ENCODE measurements around the gene YWHAG. TPM values are rescaled to one million over a fixed set of nuclear protein-coding genes. Genes with fewer than 3 reads are reported as not detected.
A peak's percentile ranks its signal among the peaks of the same experiment; 100 is the strongest.

Gene YWHAG
- total and polyA plus RNA-seq, 9 of the 15 experiments (the other 6 are each of a cell fraction or from before 2014, with no cell fraction given): 30.4 to 246 (median 94.5) TPM

- Histone ChIP-seq H3K27ac (ENCODE audit: extremely low read depth, low read depth, low read length) (no peak overlapping the region), H3K79me2 (ENCODE audit: control insufficient read depth, insufficient read depth, low read length) (no peaks in the 10 kb centered on the region), H3K9me3 (replicated peaks; ENCODE audit: control insufficient read depth, insufficient read depth, low read depth, low read length) (no peaks in the 10 kb centered on the region), H3K9me1 (ENCODE audit: control insufficient read depth, insufficient read depth, low read length) (no peaks in the 10 kb centered on the region), H2AFZ (ENCODE audit: low read depth, low read length) (no peak overlapping the region), H3K4me3 (no peak overlapping the region), H3K36me3 (ENCODE audit: control insufficient read depth, insufficient read depth, low read length) (no peaks in the 10 kb centered on the region), H3K27me3 (ENCODE audit: control insufficient read depth in 2 of 2, insufficient read depth in 2 of 2, low read length in 2 of 2) (peaks cover 41 to 60% of the 10 kb centered on the region in 2 experiments; a peak in 4 of 5 replicates), H3K9ac (ENCODE audit: insufficient read depth in 1 of 2, low read depth in 2 of 2, low read length in 2 of 2) (no peak overlapping the region), H3K4me1 (replicated peaks in 1 of 2; ENCODE audit: control insufficient read depth in 2 of 2, insufficient read depth in 2 of 2, low read length in 2 of 2) (peaks cover 0 to 31% of the 10 kb centered on the region in 2 experiments; a peak in 3 of 5 replicates), H4K20me1 (replicated peaks; ENCODE audit: control insufficient read depth, insufficient read depth, low read length) (no peaks in the 10 kb centered on the region; the same call in 1 of the 2 replicates), H3K4me2 (ENCODE audit: insufficient read depth, low read length) (no peak overlapping the region)
- in situ Hi-C loops (cut with MboI) (no loop called here), intact Hi-C loops (cut with micrococcal nuclease) (no loop called here)
- DNase-seq (ENCODE audit: extremely low read depth in 1 of 4, low spot score in 3 of 4): no peak
- ChIA-PET CTCF (ENCODE audit: low intra/inter-chr PET ratio) (interaction anchor here (1.7 kb wide), 1 partner anchor 34 kb away, joined by 4 read pairs; no protein-coding TSS in a partner anchor), POLR2A (no interaction called here)
- no TSS peak for BruUV-seq (replicated peaks)
- ATAC-seq: 0 out of 3 replicates have a peak, but pooled peaks have one; percentile 15
- FAIRE-seq: no peak
- WGBS (ENCODE audit: insufficient coverage, low coverage, missing lambda C conversion rate): 34% methylated on average over 6 of the region's 25 CpGs
- TF ChIP-seq, protein P1, sequence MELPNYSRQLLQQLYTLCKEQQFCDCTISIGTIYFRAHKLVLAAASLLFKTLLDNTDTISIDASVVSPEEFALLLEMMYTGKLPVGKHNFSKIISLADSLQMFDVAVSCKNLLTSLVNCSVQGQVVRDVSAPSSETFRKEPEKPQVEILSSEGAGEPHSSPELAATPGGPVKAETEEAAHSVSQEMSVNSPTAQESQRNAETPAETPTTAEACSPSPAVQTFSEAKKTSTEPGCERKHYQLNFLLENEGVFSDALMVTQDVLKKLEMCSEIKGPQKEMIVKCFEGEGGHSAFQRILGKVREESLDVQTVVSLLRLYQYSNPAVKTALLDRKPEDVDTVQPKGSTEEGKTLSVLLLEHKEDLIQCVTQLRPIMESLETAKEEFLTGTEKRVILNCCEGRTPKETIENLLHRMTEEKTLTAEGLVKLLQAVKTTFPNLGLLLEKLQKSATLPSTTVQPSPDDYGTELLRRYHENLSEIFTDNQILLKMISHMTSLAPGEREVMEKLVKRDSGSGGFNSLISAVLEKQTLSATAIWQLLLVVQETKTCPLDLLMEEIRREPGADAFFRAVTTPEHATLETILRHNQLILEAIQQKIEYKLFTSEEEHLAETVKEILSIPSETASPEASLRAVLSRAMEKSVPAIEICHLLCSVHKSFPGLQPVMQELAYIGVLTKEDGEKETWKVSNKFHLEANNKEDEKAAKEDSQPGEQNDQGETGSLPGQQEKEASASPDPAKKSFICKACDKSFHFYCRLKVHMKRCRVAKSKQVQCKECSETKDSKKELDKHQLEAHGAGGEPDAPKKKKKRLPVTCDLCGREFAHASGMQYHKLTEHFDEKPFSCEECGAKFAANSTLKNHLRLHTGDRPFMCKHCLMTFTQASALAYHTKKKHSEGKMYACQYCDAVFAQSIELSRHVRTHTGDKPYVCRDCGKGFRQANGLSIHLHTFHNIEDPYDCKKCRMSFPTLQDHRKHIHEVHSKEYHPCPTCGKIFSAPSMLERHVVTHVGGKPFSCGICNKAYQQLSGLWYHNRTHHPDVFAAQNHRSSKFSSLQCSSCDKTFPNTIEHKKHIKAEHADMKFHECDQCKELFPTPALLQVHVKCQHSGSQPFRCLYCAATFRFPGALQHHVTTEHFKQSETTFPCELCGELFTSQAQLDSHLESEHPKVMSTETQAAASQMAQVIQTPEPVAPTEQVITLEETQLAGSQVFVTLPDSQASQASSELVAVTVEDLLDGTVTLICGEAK (IDR thresholded peaks at IDR 0.05): no peak
- TF ChIP-seq, protein P1 (CRISPR knock-in tag; IDR thresholded peaks at IDR 0.05): no peak
- no peak for TF ChIP-seq NELFE (IDR thresholded peaks at IDR 0.05; ENCODE audit: insufficient read depth, insufficient read length)
- TF ChIP-seq FOXO4 (CRISPR knock-in tag; IDR thresholded peaks at IDR 0.05): no peak
- TF ChIP-seq ERF (CRISPR knock-in tag; IDR thresholded peaks at IDR 0.05): no peak
- no peak for TF ChIP-seq IRF9 (tag; IDR thresholded peaks at IDR 0.05)
- TF ChIP-seq, protein P2, sequence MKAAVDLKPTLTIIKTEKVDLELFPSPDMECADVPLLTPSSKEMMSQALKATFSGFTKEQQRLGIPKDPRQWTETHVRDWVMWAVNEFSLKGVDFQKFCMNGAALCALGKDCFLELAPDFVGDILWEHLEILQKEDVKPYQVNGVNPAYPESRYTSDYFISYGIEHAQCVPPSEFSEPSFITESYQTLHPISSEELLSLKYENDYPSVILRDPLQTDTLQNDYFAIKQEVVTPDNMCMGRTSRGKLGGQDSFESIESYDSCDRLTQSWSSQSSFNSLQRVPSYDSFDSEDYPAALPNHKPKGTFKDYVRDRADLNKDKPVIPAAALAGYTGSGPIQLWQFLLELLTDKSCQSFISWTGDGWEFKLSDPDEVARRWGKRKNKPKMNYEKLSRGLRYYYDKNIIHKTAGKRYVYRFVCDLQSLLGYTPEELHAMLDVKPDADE (conservative IDR thresholded peaks at IDR 0.05; ENCODE audit: control insufficient read depth, low read depth, low read length): no peak
- no peak for TF ChIP-seq U2AF2 (optimal IDR thresholded peaks at IDR 0.05; ENCODE audit: low read depth, low read length)
- no peak for TF ChIP-seq CCNT2 (IDR thresholded peaks at IDR 0.05; ENCODE audit: borderline replicate concordance, extremely low read depth, insufficient read length, low read depth, low read length)
Observed at GRCh38 chr7:76280408-76280807, 78.4 kb downstream of the YWHAG start.
